Urothelium cell line (cell line): ENCODE measurements around the gene DCAF17.
A peak's percentile ranks its signal among the peaks of the same experiment; 100 is the strongest.
"Not testable (repeated sequence)": the region's sequence is repeated elsewhere in the genome, so short reads cannot be mapped to it uniquely, and the experiment has no call there.

Experiments used
- DNase-seq: peaks from one replicate; pipeline ENCODE4 v3.0.0; 2011; ENCODE audit warnings: low spot score, mixed read lengths
- FAIRE-seq: peaks from 2 replicates; lab custom pipeline; 2011; peaks lifted over from hg19 to GRCh38; lab: Jason Lieb, UNC

Gene DCAF17

GRCh38 chr2:171409436-171409971, 24.5 kb upstream of the DCAF17 start:
- FAIRE-seq, result no peak
- DNase-seq, result no peak

GRCh38 chr2:171410101-171410500, 23.9 kb upstream of the DCAF17 start:
- FAIRE-seq (no peak), DNase-seq (no peak)

GRCh38 chr2:171410624-171411023, 23.4 kb upstream of the DCAF17 start:
- DNase-seq, result no peak
- no peak for FAIRE-seq

GRCh38 chr2:171411214-171411613, 22.8 kb upstream of the DCAF17 start:
- no peak for FAIRE-seq

GRCh38 chr2:171411791-171412483, 22.1 kb upstream of the DCAF17 start:
- FAIRE-seq (no peak), DNase-seq (no peak)

More at GRCh38 chr2:171411214-171411613, 22.8 kb upstream of the DCAF17 start:
- DNase-seq, result no peak

- FAIRE-seq, result no peak
- DNase-seq, result no peak
Observed at GRCh38 chr2:171412571-171413175, 21.4 kb upstream of the DCAF17 start.

GRCh38 chr2:171414645-171415044, 19.4 kb upstream of the DCAF17 start:
- not testable (repeated sequence) for FAIRE-seq, DNase-seq

- no peak for FAIRE-seq
- DNase-seq, result peak; percentile 79
Observed at GRCh38 chr2:171416009-171416926, 17.8 kb upstream of the DCAF17 start.

- FAIRE-seq, result no peak
- no peak for DNase-seq
Observed at GRCh38 chr2:171419333-171419732, 14.7 kb upstream of the DCAF17 start.

- FAIRE-seq, result no peak
- DNase-seq, result no peak
Observed at GRCh38 chr2:171420728-171421563, 13.1 kb upstream of the DCAF17 start.

- DNase-seq, FAIRE-seq: not testable (repeated sequence)
Observed at GRCh38 chr2:171422710-171423495, 11.1 kb upstream of the DCAF17 start.

- FAIRE-seq (no peak), DNase-seq (no peak)
Observed at GRCh38 chr2:171430516-171431410, 3.3 kb upstream of the DCAF17 start.

- FAIRE-seq, result no peak
- DNase-seq, result no peak
Observed at GRCh38 chr2:171431677-171432167, 2.3 kb upstream of the DCAF17 start.

GRCh38 chr2:171432206-171432968, 1.6 kb upstream of the DCAF17 start:
- no peak for FAIRE-seq
- DNase-seq, result no peak

GRCh38 chr2:171432969-171433762, 860 bp upstream of the DCAF17 start:
- FAIRE-seq (no peak), DNase-seq (peak; percentile 26)

- FAIRE-seq (no peak), DNase-seq (no peak)
Observed at GRCh38 chr2:171433763-171434012, 338 bp upstream of the DCAF17 start, which contains the start of gene METTL8. Gene METTL8 (minus strand): TSS chr2:171433990. CDS start chr2:171392185, 41,805 bp downstream.

GRCh38 chr2:171436307-171436706, 2.3 kb downstream of the DCAF17 start:
- DNase-seq, result peak; percentile 21

More at GRCh38 chr2:171436307-171436706, 2.3 kb downstream of the DCAF17 start:
- FAIRE-seq, result no peak
